ENCODE results near the gene CABLES2.

DNA sequence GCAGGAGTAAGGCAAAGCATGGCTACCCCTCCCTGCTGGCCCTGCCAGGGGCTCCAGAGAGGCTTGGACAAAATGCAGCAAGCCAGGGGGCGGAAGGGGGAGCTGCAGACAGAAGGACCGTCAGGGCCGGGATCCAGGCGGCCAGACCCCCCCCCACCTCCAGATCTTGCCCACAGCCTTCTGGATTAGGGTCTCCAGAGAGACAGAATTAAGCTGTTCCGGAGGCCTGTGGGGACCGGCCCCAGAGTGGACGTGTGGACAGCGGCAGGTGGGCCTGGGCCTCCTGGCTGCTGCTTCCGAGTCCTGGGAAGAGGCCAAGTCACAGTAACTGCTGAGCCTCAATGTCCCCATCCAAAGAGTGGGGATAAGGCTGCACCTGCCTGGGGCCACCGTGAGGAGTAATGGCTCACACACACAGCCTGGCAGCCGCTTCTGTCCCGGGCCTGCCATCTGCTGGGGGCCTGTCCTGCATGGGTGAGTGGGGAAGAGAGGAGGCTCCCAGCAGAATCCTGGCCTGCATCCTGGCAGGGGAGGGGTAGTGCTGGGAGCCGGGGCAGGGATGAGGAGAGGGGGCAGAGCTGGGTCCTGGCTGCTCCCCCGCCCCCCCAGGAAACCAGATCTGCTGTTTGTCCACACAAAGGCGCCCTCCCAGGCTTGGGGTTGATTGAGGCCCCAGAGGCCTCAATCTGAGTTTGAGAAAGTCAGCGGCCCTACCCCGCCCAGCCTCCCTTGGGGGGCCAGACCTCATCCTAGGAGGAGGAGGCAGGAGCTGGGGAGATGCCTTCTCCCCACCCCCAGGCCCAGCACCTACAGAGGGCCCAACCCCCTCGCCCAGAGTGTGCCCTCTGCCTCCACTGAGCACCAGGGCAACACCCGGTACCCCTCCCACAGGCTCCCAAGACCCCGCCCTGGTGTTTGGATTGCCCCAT, 43.8 kb downstream of the CABLES2 start:
- TF ChIP-seq CUX1 (IDR thresholded peaks at IDR 0.05; ENCODE audit: insufficient replicate concordance, low read depth, low read length) (no peak), POLR2A (IDR thresholded peaks at IDR 0.05; ENCODE audit: low read depth, low read length) (no peak), ZNF384 (IDR thresholded peaks at IDR 0.05; ENCODE audit: borderline replicate concordance, low read depth, low read length) (no peak), EZH2 (IDR thresholded peaks at IDR 0.05; ENCODE audit: borderline replicate concordance, control insufficient read depth, low read depth, low read length) (no peak), NFYB (IDR thresholded peaks at IDR 0.05; ENCODE audit: insufficient read depth, low read depth, low read length) (no peak), USF1 (IDR thresholded peaks at IDR 0.05; ENCODE audit: borderline replicate concordance, extremely low read length, insufficient read depth, low read depth, low read length) (no peak), ZBTB11 (CRISPR knock-in tag; IDR thresholded peaks at IDR 0.05) (no peak), POLR2AphosphoS5 (IDR thresholded peaks at IDR 0.05; ENCODE audit: low read length) (no peak), RFX5 (IDR thresholded peaks at IDR 0.05; ENCODE audit: low read depth, low read length) (no peak)
- TF ChIP-seq, protein P1, sequence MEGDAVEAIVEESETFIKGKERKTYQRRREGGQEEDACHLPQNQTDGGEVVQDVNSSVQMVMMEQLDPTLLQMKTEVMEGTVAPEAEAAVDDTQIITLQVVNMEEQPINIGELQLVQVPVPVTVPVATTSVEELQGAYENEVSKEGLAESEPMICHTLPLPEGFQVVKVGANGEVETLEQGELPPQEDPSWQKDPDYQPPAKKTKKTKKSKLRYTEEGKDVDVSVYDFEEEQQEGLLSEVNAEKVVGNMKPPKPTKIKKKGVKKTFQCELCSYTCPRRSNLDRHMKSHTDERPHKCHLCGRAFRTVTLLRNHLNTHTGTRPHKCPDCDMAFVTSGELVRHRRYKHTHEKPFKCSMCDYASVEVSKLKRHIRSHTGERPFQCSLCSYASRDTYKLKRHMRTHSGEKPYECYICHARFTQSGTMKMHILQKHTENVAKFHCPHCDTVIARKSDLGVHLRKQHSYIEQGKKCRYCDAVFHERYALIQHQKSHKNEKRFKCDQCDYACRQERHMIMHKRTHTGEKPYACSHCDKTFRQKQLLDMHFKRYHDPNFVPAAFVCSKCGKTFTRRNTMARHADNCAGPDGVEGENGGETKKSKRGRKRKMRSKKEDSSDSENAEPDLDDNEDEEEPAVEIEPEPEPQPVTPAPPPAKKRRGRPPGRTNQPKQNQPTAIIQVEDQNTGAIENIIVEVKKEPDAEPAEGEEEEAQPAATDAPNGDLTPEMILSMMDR (IDR thresholded peaks at IDR 0.05 in 2 of 3, conservative IDR thresholded peaks at IDR 0.05 in 1 of 3; ENCODE audit: control insufficient read depth in 2 of 3, extremely low read depth in 1 of 3, insufficient read depth in 1 of 3, low read depth in 3 of 3, low read length in 3 of 3), result peak in 2 of 3 experiments; percentile 0 to 5; a peak in 1 of 6 replicates
- TF ChIP-seq, protein P2, sequence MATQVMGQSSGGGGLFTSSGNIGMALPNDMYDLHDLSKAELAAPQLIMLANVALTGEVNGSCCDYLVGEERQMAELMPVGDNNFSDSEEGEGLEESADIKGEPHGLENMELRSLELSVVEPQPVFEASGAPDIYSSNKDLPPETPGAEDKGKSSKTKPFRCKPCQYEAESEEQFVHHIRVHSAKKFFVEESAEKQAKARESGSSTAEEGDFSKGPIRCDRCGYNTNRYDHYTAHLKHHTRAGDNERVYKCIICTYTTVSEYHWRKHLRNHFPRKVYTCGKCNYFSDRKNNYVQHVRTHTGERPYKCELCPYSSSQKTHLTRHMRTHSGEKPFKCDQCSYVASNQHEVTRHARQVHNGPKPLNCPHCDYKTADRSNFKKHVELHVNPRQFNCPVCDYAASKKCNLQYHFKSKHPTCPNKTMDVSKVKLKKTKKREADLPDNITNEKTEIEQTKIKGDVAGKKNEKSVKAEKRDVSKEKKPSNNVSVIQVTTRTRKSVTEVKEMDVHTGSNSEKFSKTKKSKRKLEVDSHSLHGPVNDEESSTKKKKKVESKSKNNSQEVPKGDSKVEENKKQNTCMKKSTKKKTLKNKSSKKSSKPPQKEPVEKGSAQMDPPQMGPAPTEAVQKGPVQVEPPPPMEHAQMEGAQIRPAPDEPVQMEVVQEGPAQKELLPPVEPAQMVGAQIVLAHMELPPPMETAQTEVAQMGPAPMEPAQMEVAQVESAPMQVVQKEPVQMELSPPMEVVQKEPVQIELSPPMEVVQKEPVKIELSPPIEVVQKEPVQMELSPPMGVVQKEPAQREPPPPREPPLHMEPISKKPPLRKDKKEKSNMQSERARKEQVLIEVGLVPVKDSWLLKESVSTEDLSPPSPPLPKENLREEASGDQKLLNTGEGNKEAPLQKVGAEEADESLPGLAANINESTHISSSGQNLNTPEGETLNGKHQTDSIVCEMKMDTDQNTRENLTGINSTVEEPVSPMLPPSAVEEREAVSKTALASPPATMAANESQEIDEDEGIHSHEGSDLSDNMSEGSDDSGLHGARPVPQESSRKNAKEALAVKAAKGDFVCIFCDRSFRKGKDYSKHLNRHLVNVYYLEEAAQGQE (IDR thresholded peaks at IDR 0.05; ENCODE audit: low read depth, low read length), result no peak
